Measurements from ENCODE around the gene ZNF112. TPM values are rescaled to one million over a fixed set of nuclear protein-coding genes. Genes with fewer than 3 reads are reported as not detected.

The ZNF112 gene
- total RNA-seq, 6 experiments from 2014 or later, result 0.86 to 1.7 (median 1.1) TPM

GRCh38 chr19:44304659-44305193 lies 51.8 kb downstream of the ZNF112 start, which contains the start of gene ZNF235:
TSS of gene ZNF235 (minus strand) at chr19:44305025. CDS start at chr19:44303404, 1,621 bp downstream.
- intact Hi-C loops (cut with DNase I), result no loop called here

DNA sequence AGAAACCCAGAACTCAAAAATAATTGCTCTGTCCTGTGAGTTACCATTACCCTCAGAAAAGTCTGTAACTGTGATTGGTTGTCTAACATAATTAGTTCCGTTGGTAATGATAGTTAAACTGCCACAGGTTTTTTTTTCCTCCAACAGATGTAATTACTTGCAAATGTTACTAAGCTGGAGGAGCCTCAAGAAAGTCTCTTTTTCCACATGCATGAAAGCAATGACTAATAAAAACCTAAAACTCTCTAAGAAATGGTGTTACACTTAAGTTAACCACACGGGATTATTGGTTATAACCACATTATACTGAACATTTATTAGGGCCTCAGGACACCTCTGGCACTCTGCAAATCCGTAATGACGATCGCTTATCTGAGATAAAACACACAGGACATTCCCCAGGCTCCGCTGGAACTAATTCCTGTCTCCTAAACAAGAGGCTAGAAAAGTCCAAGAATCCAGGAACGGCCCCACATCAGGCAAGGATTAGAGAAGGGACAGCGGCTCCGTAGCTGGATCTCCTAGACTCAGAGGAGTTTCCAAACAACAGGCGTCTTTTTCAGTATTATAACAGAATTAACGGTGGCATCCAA lies 52.4 kb downstream of the ZNF112 start:
- ATAC-seq (peak in 3 of 4 donors; percentile 11 to 36 (median 22)), DNase-seq (no peak)

More at GRCh38 chr19:44304659-44305193, 51.8 kb downstream of the ZNF112 start, which contains the start of gene ZNF235:
- Histone ChIP-seq H3K27me3 (no peaks in the 10 kb centered on the region), H3K36me3 (peaks cover 0 to 8% (median 2%) of the 10 kb centered on the region in 4 donors), H3K9me3 (no peaks in the 10 kb centered on the region), H3K4me3 (peak within 1 kb of the TSS; percentile 85 to 94 (median 85)), H3K4me1 (peaks cover 0 to 6% (median 0%) of the 10 kb centered on the region in 4 donors), H3K27ac (peak within 1 kb of the TSS in 1 of 3 donors; percentile 68)
- WGBS (ENCODE audit: insufficient coverage, low coverage, low lambda C conversion rate, missing lambda C conversion rate), result 0% methylated on average over 21 of the region's 31 CpGs
- DNase-seq, result peak; percentile 85 to 92 (median 92)
- no peak for TF ChIP-seq CTCF (IDR thresholded peaks at IDR 0.05)
- TF ChIP-seq POLR2A (IDR thresholded peaks at IDR 0.05), result no peak
- peak; percentile 99 to 100 (median 100) for ATAC-seq

GRCh38 chr19:44303320-44303719 lies 53.2 kb downstream of the ZNF112 start:
- TF ChIP-seq POLR2A (IDR thresholded peaks at IDR 0.05), result no peak
- TF ChIP-seq CTCF (IDR thresholded peaks at IDR 0.05), result no peak
- Histone ChIP-seq H3K36me3 (peaks cover 0 to 17% (median 10%) of the 10 kb centered on the region in 4 donors), H3K4me3 (no peak overlapping the region), H3K4me1 (peaks cover 0 to 6% (median 0%) of the 10 kb centered on the region in 4 donors), H3K27ac (no peak overlapping the region), H3K27me3 (no peaks in the 10 kb centered on the region), H3K9me3 (no peaks in the 10 kb centered on the region)
- no peak for ATAC-seq
- no peak for DNase-seq
- intact Hi-C loops (cut with DNase I), result no loop called here
- WGBS (ENCODE audit: insufficient coverage, low coverage, low lambda C conversion rate, missing lambda C conversion rate), result 84% methylated on average over 4 of the region's 4 CpGs

More for the DNA sequence above, 52.4 kb downstream of the ZNF112 start:
- Histone ChIP-seq H3K9me3 (no peaks in the 10 kb centered on the region), H3K4me3 (peak overlapping the region; percentile 85 to 94 (median 85)), H3K4me1 (peaks cover 0 to 6% (median 0%) of the 10 kb centered on the region in 4 donors), H3K27ac (peak overlapping the region in 1 of 3 donors; percentile 68), H3K27me3 (no peaks in the 10 kb centered on the region), H3K36me3 (peaks cover 0 to 14% (median 4%) of the 10 kb centered on the region in 4 donors)
- intact Hi-C loops (cut with DNase I), result no loop called here
- TF ChIP-seq CTCF (IDR thresholded peaks at IDR 0.05), result no peak
- no peak for TF ChIP-seq POLR2A (IDR thresholded peaks at IDR 0.05)
- 8% methylated on average over 11 of the region's 11 CpGs for WGBS (ENCODE audit: insufficient coverage, low coverage, low lambda C conversion rate, missing lambda C conversion rate)

DNA sequence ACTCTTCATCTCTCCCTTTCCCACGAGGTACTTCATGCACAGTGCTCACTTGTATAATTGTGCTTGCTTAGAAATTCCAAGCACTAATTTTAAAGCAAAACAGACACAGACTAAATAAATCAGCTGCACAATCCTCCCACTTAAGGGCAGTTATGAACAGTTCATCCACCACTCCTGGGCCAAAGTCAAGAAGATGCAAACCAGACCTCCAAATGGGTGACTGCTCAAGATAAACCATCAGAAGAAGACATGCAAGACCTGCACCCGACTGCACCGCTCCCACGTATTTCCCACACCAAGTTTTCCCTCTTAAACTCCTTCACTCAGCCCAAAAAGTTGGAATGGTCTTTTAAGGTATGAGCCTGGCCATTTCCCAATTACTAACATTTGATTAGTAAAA lies 71.5 kb downstream of the ZNF112 start:
- ATAC-seq (no peak), DNase-seq (no peak)
- peaks cover 0 to 28% (median 18%) of the 10 kb centered on the region in 4 donors for H3K36me3 ChIP-seq
- H3K4me3 ChIP-seq, result no peak overlapping the region
- intact Hi-C loops (cut with DNase I), result no loop called here
- no peak for TF ChIP-seq CTCF (IDR thresholded peaks at IDR 0.05)
- H3K9me3 ChIP-seq, result peaks cover 0 to 20% (median 0%) of the 10 kb centered on the region in 4 donors
- H3K4me1 ChIP-seq, result no peaks in the 10 kb centered on the region
- 82% methylated on average over 4 of the region's 4 CpGs for WGBS (ENCODE audit: insufficient coverage, low coverage, low lambda C conversion rate, missing lambda C conversion rate)
- no peak overlapping the region for H3K27ac ChIP-seq
- no peaks in the 10 kb centered on the region for H3K27me3 ChIP-seq

All from right lobe of liver (tissue), 6 donors.